ENCODE data around the gene ARHGEF28. TPM values are rescaled to one million over a fixed set of nuclear protein-coding genes. Genes with fewer than 3 reads are reported as not detected.

ARHGEF28 gene
- total RNA-seq, 1 experiment from 2014 or later, result 0.57 TPM

DNA sequence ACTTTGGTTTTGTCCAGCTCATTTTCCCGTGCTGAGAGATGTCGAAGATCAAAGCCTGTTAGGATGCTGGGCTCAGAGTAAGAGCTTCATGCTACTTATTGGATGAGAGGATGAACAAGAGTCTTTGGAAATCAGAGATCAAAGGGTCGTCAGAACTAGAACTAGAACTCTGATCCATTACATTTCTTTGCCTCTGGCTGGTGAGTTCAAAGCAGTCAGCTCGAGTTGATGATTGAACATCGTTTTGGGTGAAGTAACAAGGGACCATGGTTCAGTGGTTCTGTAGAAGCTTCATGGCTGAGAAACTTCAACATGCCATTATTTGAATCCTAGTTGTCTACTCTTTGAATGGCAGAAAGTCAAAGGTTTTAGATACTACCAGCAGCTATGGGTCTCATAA is 320.3 kb downstream of the ARHGEF28 start:
- Histone ChIP-seq H3K23me2 (ENCODE audit: insufficient read length, low read depth, low read length, poor library complexity, severe bottlenecking) (no peaks in the 10 kb centered on the region), H3K27me3 (ENCODE audit: insufficient read depth, low read length) (no peaks in the 10 kb centered on the region), H3K18ac (ENCODE audit: insufficient read length, low read depth, low read length) (no peak overlapping the region), H3K4me2 (ENCODE audit: insufficient read depth, insufficient read length, low read length) (no peak overlapping the region), H3T11ph (ENCODE audit: low read length) (no peak overlapping the region), H2AFZ (ENCODE audit: low read length) (no peak overlapping the region), H2BK5ac (ENCODE audit: insufficient read length, low read length) (no peak overlapping the region), H3K4ac (ENCODE audit: low read depth, low read length) (no peak overlapping the region), H3K56ac (ENCODE audit: insufficient read length, low read depth, low read length) (no peak overlapping the region), H3K9me3 (ENCODE audit: control insufficient read depth, low read depth, low read length) (no peaks in the 10 kb centered on the region), H3K14ac (ENCODE audit: insufficient read depth, low read length) (no peak overlapping the region), H4K8ac (replicated peaks; ENCODE audit: insufficient read length, low read depth, low read length) (no peak overlapping the region), H2BK15ac (ENCODE audit: low read depth, low read length) (no peak overlapping the region), H3K9ac (ENCODE audit: extremely low read depth, insufficient read length, low read length) (no peak overlapping the region), H3K27ac (ENCODE audit: insufficient read length, low read depth, low read length) (no peak overlapping the region), H2BK12ac (ENCODE audit: insufficient read length, low read depth, low read length) (no peak overlapping the region), H2AK5ac (ENCODE audit: insufficient read length, low read length) (no peak overlapping the region), H4K20me1 (ENCODE audit: control insufficient read depth, insufficient read depth, insufficient read length) (no peaks in the 10 kb centered on the region), H2BK20ac (ENCODE audit: low read depth, low read length, poor library complexity, severe bottlenecking) (no peak overlapping the region), H3K4me1 (ENCODE audit: insufficient read depth, low read length) (no peaks in the 10 kb centered on the region), H2BK120ac (ENCODE audit: low read depth, low read length, poor library complexity, severe bottlenecking) (no peak overlapping the region), H3K79me2 (ENCODE audit: insufficient read depth, low read length) (no peaks in the 10 kb centered on the region), H3K23ac (ENCODE audit: insufficient read length, low read depth, low read length) (no peak overlapping the region), H3K79me1 (ENCODE audit: insufficient read depth, low read depth, low read length, poor library complexity, severe bottlenecking) (no peaks in the 10 kb centered on the region), H4K5ac (ENCODE audit: insufficient read length, low read depth, low read length) (no peak overlapping the region), H4K91ac (ENCODE audit: insufficient read length, low read depth, low read length) (no peak overlapping the region)
- peaks cover 0 to 4% (median 0%) of the 10 kb centered on the region in 3 experiments; a peak in 1 of 7 replicates for H3K36me3 Mint-ChIP-seq (ENCODE audit: insufficient read depth in 1 of 3, low read depth in 3 of 3)
- H3K9me3 Mint-ChIP-seq, result peaks cover 4 to 5% of the 10 kb centered on the region in 2 experiments; a peak in 3 of 5 replicates
- H3K4me1 Mint-ChIP-seq, result peaks cover 2 to 4% of the 10 kb centered on the region in 2 experiments; a peak in 3 of 4 replicates
- H3K27me3 Mint-ChIP-seq (ENCODE audit: low read depth), result peaks cover 5% of the 10 kb centered on the region
- no peak overlapping the region for H3K4me3 Mint-ChIP-seq
- TF ChIP-seq, protein P1, sequence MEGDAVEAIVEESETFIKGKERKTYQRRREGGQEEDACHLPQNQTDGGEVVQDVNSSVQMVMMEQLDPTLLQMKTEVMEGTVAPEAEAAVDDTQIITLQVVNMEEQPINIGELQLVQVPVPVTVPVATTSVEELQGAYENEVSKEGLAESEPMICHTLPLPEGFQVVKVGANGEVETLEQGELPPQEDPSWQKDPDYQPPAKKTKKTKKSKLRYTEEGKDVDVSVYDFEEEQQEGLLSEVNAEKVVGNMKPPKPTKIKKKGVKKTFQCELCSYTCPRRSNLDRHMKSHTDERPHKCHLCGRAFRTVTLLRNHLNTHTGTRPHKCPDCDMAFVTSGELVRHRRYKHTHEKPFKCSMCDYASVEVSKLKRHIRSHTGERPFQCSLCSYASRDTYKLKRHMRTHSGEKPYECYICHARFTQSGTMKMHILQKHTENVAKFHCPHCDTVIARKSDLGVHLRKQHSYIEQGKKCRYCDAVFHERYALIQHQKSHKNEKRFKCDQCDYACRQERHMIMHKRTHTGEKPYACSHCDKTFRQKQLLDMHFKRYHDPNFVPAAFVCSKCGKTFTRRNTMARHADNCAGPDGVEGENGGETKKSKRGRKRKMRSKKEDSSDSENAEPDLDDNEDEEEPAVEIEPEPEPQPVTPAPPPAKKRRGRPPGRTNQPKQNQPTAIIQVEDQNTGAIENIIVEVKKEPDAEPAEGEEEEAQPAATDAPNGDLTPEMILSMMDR (conservative IDR thresholded peaks at IDR 0.05), result no peak
- H3K27ac Mint-ChIP-seq, result no peak overlapping the region
- no peak for DNase-seq
- WGBS (ENCODE audit: extremely low coverage, insufficient read length, low lambda C conversion rate), result no CpG with 5 or more reads among the region's 5 CpGs
